NCI-H128 (cell line): Measurements from ENCODE around the gene SHCBP1L.

Experiments
- DNase-seq: peaks from one replicate; lab custom pipeline; 2025; ENCODE audit not compliant: unreplicated experiment; lab: John Stamatoyannopoulos, UW

SHCBP1L gene

GRCh38 chr1:182952677-182953444, at the start of gene SHCBP1L:
Gene SHCBP1L, minus strand, starts transcription at chr1:182953166. Its CDS starts 33 bp downstream, at chr1:182953133.
- no peak for DNase-seq

DNA sequence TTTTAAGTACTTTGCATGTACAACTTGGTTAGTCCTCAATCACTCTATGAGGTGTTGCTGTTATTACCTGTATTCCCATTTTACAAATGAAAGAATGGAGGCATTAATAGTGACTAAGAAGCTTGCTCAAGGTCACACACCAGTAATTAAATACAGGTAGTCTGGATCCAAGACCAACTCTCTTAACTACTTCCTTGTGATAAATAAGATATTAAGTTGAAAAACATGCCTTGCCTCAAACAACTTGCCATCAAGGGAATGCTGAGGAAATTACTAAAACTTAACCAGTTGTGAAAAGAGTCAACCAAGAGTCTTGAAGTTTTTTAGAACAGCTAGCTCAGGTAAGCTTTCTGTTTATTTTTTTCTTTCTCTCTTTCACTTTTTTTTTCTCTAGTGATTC, 49.3 kb upstream of the SHCBP1L start:
- no peak for DNase-seq

DNA sequence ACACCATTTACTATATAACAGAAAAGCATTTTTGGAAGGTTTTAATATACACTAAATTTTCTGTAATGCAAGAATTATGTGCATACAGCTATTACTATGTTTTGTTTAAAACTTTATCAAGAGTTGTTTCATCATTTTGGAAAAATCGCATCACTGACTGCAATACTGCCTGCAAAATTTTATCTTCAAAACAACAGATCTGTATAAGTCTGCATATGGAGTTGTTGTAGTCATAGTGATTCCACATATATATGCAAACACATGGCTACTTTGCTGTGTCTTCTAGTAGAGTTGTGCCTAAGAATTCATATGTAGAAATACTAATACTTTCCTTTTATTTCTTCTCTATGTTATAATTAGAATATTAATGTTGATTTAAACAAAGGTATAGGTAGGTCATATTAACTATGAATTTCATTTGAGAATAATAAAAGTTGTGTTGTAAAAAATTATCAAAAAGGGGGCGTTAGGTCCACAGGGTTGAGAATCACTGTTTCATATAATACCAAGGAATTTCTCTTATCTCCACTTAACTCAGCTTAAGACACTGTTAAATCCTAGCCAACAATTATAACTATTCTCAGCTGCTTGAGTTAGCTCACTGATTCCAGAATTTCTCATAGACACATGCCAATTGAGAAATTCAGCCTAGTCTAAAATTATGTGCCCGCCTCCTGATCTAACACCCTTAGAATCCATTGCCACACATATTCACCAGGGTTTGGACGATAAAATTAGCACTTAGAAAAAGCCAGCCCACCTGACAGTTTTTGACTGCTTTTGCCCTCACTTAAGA, 47.4 kb upstream of the SHCBP1L start:
- DNase-seq: no peak

DNA sequence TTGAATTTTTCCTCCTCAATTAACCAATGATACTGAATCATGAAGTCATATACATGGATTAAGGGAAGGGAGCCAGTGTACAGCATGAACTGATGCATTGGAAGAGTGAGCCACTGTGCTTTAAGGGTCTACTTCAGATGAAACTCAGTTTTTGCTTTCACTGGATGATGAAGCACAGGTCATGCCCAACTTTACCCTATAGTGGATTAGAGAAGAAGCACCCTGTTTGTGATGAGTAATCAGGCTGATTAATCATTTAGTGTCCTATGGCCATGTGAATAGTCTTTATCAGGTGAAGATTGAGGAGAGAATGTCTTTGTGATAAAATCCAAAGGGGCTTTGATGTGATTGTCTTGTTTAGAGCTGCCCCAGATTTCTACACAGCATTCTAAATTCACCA, 45.5 kb upstream of the SHCBP1L start:
- DNase-seq: no peak

GRCh38 chr1:182996816-182997215, 43.9 kb upstream of the SHCBP1L start:
- DNase-seq: no peak

GRCh38 chr1:182995894-182996293, 42.9 kb upstream of the SHCBP1L start:
- no peak for DNase-seq

GRCh38 chr1:182993746-182994145, 40.8 kb upstream of the SHCBP1L start:
- DNase-seq: no peak

GRCh38 chr1:182990413-182991144, 37.6 kb upstream of the SHCBP1L start:
- no peak for DNase-seq

- no peak for DNase-seq
These were observed 32.9 kb upstream of the SHCBP1L start for GRCh38 chr1:182985876-182986275.

- DNase-seq: no peak
These were observed 31.7 kb upstream of the SHCBP1L start for GRCh38 chr1:182984621-182985020.

DNA sequence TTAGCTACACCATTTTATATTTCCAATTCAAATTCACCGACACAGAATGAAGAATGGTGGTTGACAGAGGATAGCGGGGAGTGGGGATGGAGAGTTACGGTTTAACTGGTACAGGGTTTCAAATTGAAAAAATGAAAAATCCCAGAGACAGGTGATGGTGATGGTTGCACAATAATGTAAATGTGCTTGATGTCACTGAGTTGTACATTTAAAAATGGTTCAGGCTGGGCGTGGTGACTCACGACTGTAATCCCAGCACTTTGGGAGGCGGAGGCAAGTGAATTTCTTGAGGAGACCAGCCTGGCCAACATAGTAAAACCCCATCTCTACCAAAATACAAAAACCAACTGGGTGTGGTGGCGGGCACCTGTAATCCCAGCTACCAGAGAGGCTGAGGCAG, 31.2 kb upstream of the SHCBP1L start:
- DNase-seq: no peak

DNA sequence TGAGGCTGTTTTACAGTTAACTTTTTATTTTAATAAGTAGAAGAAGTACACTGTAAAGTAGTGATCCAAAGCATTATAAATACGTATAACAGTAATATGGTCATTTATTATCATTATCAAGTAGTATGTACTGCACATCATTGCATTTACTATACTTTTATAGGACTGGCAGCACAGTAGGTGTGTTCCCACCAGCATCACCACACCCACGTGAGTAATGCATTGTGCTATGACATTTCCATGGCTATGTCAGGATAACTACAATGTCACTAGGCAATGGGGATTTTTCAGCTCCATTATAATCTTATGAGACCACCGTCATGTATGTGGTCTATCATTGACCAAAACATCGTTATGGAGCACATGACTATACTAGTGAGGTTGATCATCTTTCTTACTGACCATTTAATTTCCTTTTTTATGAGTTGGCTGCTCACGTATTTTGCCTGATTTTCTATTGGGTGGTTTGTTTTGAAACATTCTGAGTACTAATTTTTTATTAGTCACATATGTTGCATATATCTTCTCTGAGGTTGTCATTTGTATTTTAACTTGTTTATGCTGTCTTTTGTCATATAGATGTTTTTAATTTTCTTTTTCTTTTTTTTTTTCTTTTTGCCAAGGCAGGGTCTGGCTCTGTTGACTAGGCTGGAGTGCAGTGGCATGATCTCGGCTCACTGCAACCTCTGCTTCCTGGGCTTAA, 25.3 kb upstream of the SHCBP1L start:
- no peak for DNase-seq

GRCh38 chr1:182977480-182977879, 24.5 kb upstream of the SHCBP1L start:
- DNase-seq: no peak

GRCh38 chr1:182974506-182975191, 21.7 kb upstream of the SHCBP1L start:
- no peak for DNase-seq

GRCh38 chr1:182972829-182973228, 19.9 kb upstream of the SHCBP1L start:
- DNase-seq: no peak

DNA sequence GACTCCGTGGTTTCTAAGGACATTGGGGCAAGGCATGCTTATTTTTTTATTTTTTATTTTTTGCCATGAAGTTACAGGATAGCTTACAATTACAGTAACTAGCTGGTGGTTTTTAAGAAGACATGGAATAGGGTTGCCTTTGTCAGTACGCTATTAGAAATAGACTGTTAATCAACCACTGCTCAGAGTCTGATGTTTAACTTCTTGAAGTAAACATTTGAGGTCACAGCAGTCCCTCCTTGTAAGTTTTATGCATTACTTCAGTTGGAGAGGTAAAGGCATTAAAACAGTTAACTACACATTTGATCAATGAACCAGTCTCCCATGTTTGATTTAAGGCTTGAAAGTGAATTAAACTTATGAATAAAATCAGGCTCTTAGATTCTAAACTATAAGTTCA, 19.3 kb upstream of the SHCBP1L start:
- DNase-seq: no peak

DNA sequence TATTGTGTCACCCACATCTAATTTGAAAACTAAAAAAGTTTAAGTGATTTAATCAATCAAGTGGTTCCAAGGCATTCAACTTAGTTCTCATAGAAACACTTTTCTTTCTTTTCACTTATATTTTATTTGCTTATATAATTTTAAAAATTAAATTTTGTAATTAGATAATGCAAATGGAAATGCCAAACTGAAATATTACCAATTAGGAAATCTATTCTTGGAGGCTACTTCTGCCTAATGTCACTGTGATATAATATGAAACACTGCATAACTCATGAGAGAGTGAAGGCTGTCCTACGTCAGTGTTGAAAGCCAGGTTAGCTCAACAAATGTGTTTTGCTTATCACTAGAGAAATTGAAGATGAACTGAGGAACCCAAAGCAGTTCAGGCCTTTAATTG, 18.3 kb upstream of the SHCBP1L start:
- no peak for DNase-seq

GRCh38 chr1:182968836-182969734, 16.1 kb upstream of the SHCBP1L start:
- DNase-seq: no peak

DNA sequence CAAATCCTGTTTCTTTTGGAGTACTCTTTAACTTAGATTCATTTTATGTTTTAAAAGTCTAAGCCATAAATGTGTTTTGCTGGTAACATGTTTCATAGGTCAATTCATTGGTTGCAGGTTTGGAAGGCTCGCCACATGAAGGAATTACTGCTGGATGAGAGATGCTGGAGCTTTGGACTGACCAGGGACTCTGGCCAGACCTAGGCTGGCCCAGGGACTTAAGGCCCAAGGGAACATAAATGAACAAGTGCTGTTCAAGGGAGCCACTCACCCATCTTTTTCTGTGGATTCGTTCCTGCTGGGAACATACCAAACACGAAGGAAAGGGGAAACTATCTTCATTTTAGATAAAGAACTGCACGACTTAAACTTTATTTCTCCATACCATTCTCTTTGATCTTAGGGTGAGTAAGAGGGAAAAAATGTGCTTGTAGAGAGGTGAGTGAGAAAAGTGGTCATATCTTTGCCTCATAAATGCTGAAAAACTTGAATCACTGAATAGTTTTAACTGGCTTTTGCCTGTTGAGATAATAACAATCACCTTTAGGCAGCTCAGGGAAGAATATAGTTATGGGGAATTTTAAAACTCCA, 15.3 kb upstream of the SHCBP1L start:
- no peak for DNase-seq
